GM15510 (cell line): ENCODE results near the gene RAPGEF4.

Experiments
- POLR2A ChIP-seq: IDR thresholded peaks from 3 replicates; pipeline ENCODE4 v1.6.1; 2011; ENCODE audit warnings: borderline replicate concordance; ENCODE audit not compliant: insufficient read length; ENCODE audit errors: extremely low read depth

The RAPGEF4 gene

GRCh38 chr2:173076581-173077345 lies 341.1 kb downstream of the RAPGEF4 start:
- no peak for TF ChIP-seq POLR2A

- TF ChIP-seq POLR2A = no peak
Measured at GRCh38 chr2:173077506-173078177, 342.0 kb downstream of the RAPGEF4 start.

GRCh38 chr2:173079141-173079540 lies 343.5 kb downstream of the RAPGEF4 start:
- TF ChIP-seq POLR2A = no peak

GRCh38 chr2:173079973-173080860 lies 344.6 kb downstream of the RAPGEF4 start:
- no peak for TF ChIP-seq POLR2A

- TF ChIP-seq POLR2A = no peak
Measured at GRCh38 chr2:173086518-173087213, 351.0 kb downstream of the RAPGEF4 start.

- TF ChIP-seq POLR2A = no peak
Measured at GRCh38 chr2:173087214-173087581, 351.6 kb downstream of the RAPGEF4 start.

GRCh38 chr2:173087793-173088496 lies 352.3 kb downstream of the RAPGEF4 start:
- no peak for TF ChIP-seq POLR2A

GRCh38 chr2:173090276-173090877 lies 354.7 kb downstream of the RAPGEF4 start:
- no peak for TF ChIP-seq POLR2A

GRCh38 chr2:173090973-173091660 lies 355.5 kb downstream of the RAPGEF4 start:
- TF ChIP-seq POLR2A = no peak

- no peak for TF ChIP-seq POLR2A
Measured at GRCh38 chr2:173091910-173092309, 356.3 kb downstream of the RAPGEF4 start.

- no peak for TF ChIP-seq POLR2A
Measured at GRCh38 chr2:173092844-173093402, 357.3 kb downstream of the RAPGEF4 start.

GRCh38 chr2:173094731-173095130 lies 359.1 kb downstream of the RAPGEF4 start:
- no peak for TF ChIP-seq POLR2A

GRCh38 chr2:173095356-173095755 lies 359.7 kb downstream of the RAPGEF4 start:
- TF ChIP-seq POLR2A = no peak
